PFSK-1 (cell line): ENCODE measurements around the gene CCDC88C.

Source experiments
- POLR2AphosphoS5 ChIP-seq: IDR thresholded peaks from 2 replicates; pipeline ENCODE4 v1.6.1; 2012; ENCODE audit warnings: low read depth, mild to moderate bottlenecking, control low read depth, low read length, moderate library complexity
- TF ChIP-seq, protein P1 (sequence below), 2 experiments: IDR thresholded peaks; 2 replicates each; pipeline versions ENCODE4 v1.6.1 to v1.8.0; 2011 to 2012; ENCODE audit warnings: low read depth in 2 of 2, low read length in 2 of 2, control low read depth in 1 of 2, inconsistent platforms in 1 of 2, mild to moderate bottlenecking in 1 of 2, moderate library complexity in 1 of 2; ENCODE audit not compliant: insufficient read depth in 1 of 2

GRCh38 chr14:91272341-91273272 lies 145.0 kb downstream of the CCDC88C start:
- TF ChIP-seq, protein P1, sequence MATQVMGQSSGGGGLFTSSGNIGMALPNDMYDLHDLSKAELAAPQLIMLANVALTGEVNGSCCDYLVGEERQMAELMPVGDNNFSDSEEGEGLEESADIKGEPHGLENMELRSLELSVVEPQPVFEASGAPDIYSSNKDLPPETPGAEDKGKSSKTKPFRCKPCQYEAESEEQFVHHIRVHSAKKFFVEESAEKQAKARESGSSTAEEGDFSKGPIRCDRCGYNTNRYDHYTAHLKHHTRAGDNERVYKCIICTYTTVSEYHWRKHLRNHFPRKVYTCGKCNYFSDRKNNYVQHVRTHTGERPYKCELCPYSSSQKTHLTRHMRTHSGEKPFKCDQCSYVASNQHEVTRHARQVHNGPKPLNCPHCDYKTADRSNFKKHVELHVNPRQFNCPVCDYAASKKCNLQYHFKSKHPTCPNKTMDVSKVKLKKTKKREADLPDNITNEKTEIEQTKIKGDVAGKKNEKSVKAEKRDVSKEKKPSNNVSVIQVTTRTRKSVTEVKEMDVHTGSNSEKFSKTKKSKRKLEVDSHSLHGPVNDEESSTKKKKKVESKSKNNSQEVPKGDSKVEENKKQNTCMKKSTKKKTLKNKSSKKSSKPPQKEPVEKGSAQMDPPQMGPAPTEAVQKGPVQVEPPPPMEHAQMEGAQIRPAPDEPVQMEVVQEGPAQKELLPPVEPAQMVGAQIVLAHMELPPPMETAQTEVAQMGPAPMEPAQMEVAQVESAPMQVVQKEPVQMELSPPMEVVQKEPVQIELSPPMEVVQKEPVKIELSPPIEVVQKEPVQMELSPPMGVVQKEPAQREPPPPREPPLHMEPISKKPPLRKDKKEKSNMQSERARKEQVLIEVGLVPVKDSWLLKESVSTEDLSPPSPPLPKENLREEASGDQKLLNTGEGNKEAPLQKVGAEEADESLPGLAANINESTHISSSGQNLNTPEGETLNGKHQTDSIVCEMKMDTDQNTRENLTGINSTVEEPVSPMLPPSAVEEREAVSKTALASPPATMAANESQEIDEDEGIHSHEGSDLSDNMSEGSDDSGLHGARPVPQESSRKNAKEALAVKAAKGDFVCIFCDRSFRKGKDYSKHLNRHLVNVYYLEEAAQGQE (IDR thresholded peaks at IDR 0.05; ENCODE audit: insufficient read depth in 1 of 2, low read depth in 2 of 2, low read length in 2 of 2), result no peak
- TF ChIP-seq POLR2AphosphoS5, result no peak
